Spleen (tissue), 11 donors: Measurements from ENCODE around the gene TNRC18. TPM values are rescaled to one million over a fixed set of nuclear protein-coding genes. Genes with fewer than 3 reads are reported as not detected.
"Not testable (repeated sequence)": the region's sequence is repeated elsewhere in the genome, so short reads cannot be mapped to it uniquely, and the experiment has no call there.

Experiments
- DNase-seq: peaks from one replicate; pipeline ENCODE4 v3.0.0-alpha.2; 2020
- H3K27ac ChIP-seq, 8 donors: fragments of 200-600 bp; sonication (generic) in 7 of 8; 1 replicate in 4 of 8; 2 replicates in 4 of 8; pipeline versions ENCODE4 v1.5.0 to v1.8.0; 2016 to 2021; ENCODE audit warnings: inconsistent platforms in 4 of 8, mild to moderate bottlenecking in 4 of 8, moderate library complexity in 1 of 8
- H3K27me3 ChIP-seq, 7 donors: fragments of 200-600 bp; sonication (generic) in 6 of 7; replicated peaks in 1 of 7; 1 replicate in 4 of 7; 2 replicates in 3 of 7; pipeline versions ENCODE4 v1.5.0 to v1.8.0; 2016 to 2021; ENCODE audit warnings: inconsistent platforms in 3 of 7, mild to moderate bottlenecking in 1 of 7
- H3K36me3 ChIP-seq, 6 donors: fragments of 200-600 bp; sonication (generic) in 5 of 6; 1 replicate in 4 of 6; 2 replicates in 2 of 6; pipeline versions ENCODE4 v1.5.0 to v1.8.0; 2016 to 2021; ENCODE audit warnings: inconsistent platforms in 2 of 6
- H3K4me1 ChIP-seq, 6 donors: fragments of 200-600 bp; sonication (generic) in 5 of 6; 1 replicate in 3 of 6; 2 replicates in 3 of 6; pipeline versions ENCODE4 v1.5.0 to v1.8.0; 2016 to 2021; ENCODE audit warnings: inconsistent platforms in 3 of 6
- H3K4me3 ChIP-seq, 8 donors: fragments of 200-600 bp; sonication (generic) in 7 of 8; 1 replicate in 4 of 8; 2 replicates in 4 of 8; pipeline versions ENCODE4 v1.5.0 to v1.8.0; 2016 to 2021; ENCODE audit warnings: inconsistent platforms in 4 of 8, mild to moderate bottlenecking in 4 of 8, moderate library complexity in 2 of 8
- H3K9me3 ChIP-seq, 8 donors: fragments of 200-600 bp; sonication (generic) in 7 of 8; 1 replicate in 4 of 8; 2 replicates in 4 of 8; pipeline versions ENCODE4 v1.5.0 to v1.8.0; 2016 to 2021; ENCODE audit warnings: inconsistent platforms in 4 of 8
- CTCF ChIP-seq, 11 experiments: fragments of 200-600 bp in 7 of 11; fragments of 450-650 bp in 4 of 11; sonication (generic) in 4 of 11; IDR thresholded peaks in 8 of 11; conservative IDR thresholded peaks in 3 of 11; 1 replicate in 7 of 11; 2 replicates in 4 of 11; pipeline versions ENCODE4 v1.4.0 to v1.8.0; 2016 to 2021; ENCODE audit warnings: antibody characterized with exemption in 11 of 11, inconsistent platforms in 4 of 11, mild to moderate bottlenecking in 1 of 11
- POLR2A ChIP-seq, 3 donors: fragments of 450-650 bp; IDR thresholded peaks; one replicate each; pipeline ENCODE4 v1.5.1; 2017; ENCODE audit warnings: antibody characterized with exemption in 3 of 3, mild to moderate bottlenecking in 1 of 3
- POLR2AphosphoS5 ChIP-seq, 3 donors: sonication (generic); formaldehyde crosslinking; IDR thresholded peaks; one replicate each; pipeline ENCODE4 v1.5.1; 2017; ENCODE audit warnings: antibody characterized with exemption in 3 of 3
- WGBS, 5 donors: extraction: QIAGEN DNeasy Blood & Tissue Kit in 3 of 5; methylation state at CpG; one replicate each; pipeline versions ENCODE4 v1.1.5 to v1.1.7; 2013 to 2018; 5-methylcytosine and 5-hydroxymethylcytosine counted together
- intact Hi-C: fragments of 100-400 bp; cut with DNase I; formaldehyde crosslinking; loops from one replicate; pipeline ENCODE4 v1.15.0; 2023; ENCODE audit warnings: low total_unique reads
- polyA plus RNA-seq, 3 donors: library from polyadenylated mRNA; stranded (reverse); fragments of 200-250 nt; gene quantifications; one replicate each; pipeline ENCODE4 v1.2.1, GENCODE V29; 2013
- total RNA-seq, 7 donors: library from RNA; depleted of rRNA in 3 of 7; stranded (reverse); fragments of >200 nt in 3 of 7; fragmentation: NEBNext Ultra II Directional in 4 of 7; extraction: Animal tissue kit (Norgen Biotek cat#: 25700) in 4 of 7; gene quantifications; one replicate each; pipeline versions ENCODE4 v1.1.0 to v1.2.1, GENCODE V29; 2016 to 2021
- donor health status: healthy with polysubstance abuse.
- donor health status: DM: no; HTN: no; CAD: no; lungs with moderate emphysema.
- donor health status: DM: no; HTN: no; CAD: no.
- donor health status: Bipolar disorder and iron deficiency.
- donor health status: healthy.
- donor health status: DM: no; HTN: no; CAD: no.
- donor health status: DM: yes; HTN: yes; CAD: no.

The TNRC18 gene
- total and polyA plus RNA-seq, 10 donors: 3.4 to 124 (median 71.0) TPM

GRCh38 chr7:5314864-5315263 lies 108.8 kb downstream of the TNRC18 start:
- Histone ChIP-seq H3K9me3 (peaks cover 0 to 20% (median 15%) of the 10 kb centered on the region in 8 donors), H3K27ac (no peak overlapping the region), H3K27me3 (no peaks in the 10 kb centered on the region), H3K4me3 (no peak overlapping the region), H3K4me1 (no peaks in the 10 kb centered on the region), H3K36me3 (peaks cover 4 to 100% (median 74%) of the 10 kb centered on the region in 6 donors)
- WGBS, 5 donors: 93 to 96% (median 94%) methylated on average over 18 to 19 of the region's 19 CpGs
- intact Hi-C loops: no loop called here
- TF ChIP-seq POLR2AphosphoS5 (IDR thresholded peaks at IDR 0.05) (peak in 2 of 3 donors; percentile 6 to 58), POLR2A (IDR thresholded peaks at IDR 0.05) (no peak)
- DNase-seq: no peak

DNA sequence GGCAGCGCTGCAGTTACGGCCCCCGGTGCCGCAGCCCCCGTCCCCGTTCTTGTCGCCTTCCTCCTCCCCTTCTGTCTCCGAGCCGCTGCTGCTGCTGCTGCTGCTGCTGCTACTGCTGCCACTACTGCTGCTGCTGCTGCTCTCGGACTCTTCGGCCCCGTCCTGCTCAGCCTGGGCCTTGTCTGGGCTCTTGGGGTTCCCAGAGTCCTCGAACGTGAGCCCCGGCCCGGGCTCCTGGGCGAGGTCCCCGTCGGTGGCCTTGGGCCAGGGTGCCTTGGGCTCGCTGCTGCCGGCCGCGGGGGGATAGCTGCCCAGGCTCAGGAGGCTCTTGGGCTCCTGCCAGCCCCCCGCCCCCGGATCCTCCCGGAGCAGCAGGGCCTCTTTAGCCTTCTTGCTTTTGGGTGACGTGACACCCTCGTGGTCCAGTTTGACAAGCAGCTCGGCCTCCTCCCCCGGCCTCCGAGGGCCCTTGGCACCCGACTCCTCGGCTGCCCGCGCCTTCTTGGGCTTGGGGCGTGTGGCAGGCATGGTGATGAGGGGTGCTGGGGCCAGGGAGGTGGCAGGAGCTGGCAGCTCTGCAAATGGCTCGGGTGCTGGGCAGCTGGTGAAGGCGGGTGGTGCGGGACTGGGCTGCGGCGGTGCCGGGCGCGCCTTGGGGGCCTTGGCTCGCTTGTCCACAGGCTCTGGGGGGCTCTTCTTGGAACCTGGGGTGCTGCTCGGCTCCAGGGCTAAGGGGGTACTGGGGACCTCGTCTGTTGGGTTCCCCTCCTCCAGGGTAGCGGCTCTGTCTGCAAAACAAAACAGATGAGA lies 110.4 kb downstream of the TNRC18 start:
- H3K9me3 ChIP-seq, H3K4me3 ChIP-seq, intact Hi-C loops, H3K27me3 ChIP-seq, H3K4me1 ChIP-seq, DNase-seq, H3K27ac ChIP-seq: not testable (repeated sequence)
- peaks cover 4 to 100% (median 68%) of the 10 kb centered on the region in 6 donors for H3K36me3 ChIP-seq
- peak in 2 of 3 donors; percentile 6 to 62 for TF ChIP-seq POLR2AphosphoS5 (IDR thresholded peaks at IDR 0.05)
- 66 to 88% (median 87%) methylated on average over 26 to 48 of the region's 48 CpGs for WGBS, 5 donors

- H3K27me3 ChIP-seq, H3K9me3 ChIP-seq, intact Hi-C loops, H3K4me1 ChIP-seq, H3K4me3 ChIP-seq, DNase-seq, H3K27ac ChIP-seq: not testable (repeated sequence)
- WGBS, 5 donors: 81 to 87% (median 84%) methylated on average over 20 to 40 of the region's 46 CpGs
- peaks cover 4 to 100% (median 72%) of the 10 kb centered on the region in 6 donors for H3K36me3 ChIP-seq
Measured at GRCh38 chr7:5312276-5313070, 111.2 kb downstream of the TNRC18 start.

DNA sequence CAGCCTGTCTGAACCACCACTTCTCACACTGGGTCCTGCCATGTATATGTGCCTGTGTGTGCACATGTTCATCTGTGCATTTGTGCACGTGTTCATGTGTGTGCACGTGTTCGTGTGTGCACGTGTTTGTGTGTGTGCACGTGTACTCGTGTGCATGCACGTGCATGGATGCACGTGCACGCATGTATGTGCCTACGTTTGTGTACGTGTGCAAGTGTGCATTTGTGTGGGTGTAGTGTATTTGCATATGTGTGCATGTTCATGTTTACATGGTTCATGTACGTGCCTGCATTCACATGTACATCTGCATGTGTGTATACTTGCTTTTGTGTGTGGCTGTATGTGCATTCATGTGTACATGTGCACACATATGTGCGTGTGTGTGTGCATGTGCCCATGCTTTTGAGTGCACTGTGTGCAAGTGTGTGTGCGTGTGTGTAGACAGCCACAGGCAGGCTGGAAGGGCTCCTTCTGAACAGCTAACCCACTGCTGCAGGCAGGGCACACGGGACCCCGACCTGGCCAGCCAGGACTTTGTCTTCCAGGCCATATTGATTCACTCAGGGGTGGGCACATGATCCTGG lies 112.7 kb downstream of the TNRC18 start:
- no peaks in the 10 kb centered on the region for H3K4me1 ChIP-seq
- 92 to 97% (median 95%) methylated on average over 14 to 16 of the region's 16 CpGs for WGBS, 5 donors
- H3K9me3 ChIP-seq: no peaks in the 10 kb centered on the region
- DNase-seq: no peak
- no peaks in the 10 kb centered on the region for H3K27me3 ChIP-seq
- intact Hi-C loops: no loop called here
- H3K27ac ChIP-seq: no peak overlapping the region
- no peak overlapping the region for H3K4me3 ChIP-seq
- H3K36me3 ChIP-seq: peaks cover 4 to 100% (median 69%) of the 10 kb centered on the region in 6 donors
- TF ChIP-seq CTCF (IDR thresholded peaks at IDR 0.05 in 8 of 11, conservative IDR thresholded peaks at IDR 0.05 in 3 of 11) (no peak), POLR2AphosphoS5 (IDR thresholded peaks at IDR 0.05) (peak; percentile 30 to 40 (median 39))

DNA sequence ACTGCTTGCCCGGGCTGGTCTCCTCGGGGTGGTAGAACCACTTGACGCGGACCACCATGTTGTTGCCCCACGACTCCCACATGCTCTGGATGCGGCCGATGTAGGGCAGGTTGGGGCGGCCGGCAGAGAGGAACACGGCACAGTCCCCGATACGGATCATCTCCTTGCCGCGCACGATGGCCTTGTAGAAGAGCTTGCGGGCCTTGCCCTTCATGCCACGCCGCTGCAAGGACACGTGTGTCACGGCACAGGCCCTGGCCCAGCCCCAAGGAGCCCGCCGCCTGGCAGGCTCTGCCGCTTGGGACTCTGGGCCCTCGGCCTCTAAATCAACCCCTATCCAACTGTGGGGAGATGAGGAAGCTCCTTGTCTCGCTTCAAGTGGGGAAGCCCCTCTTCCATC lies 114.5 kb downstream of the TNRC18 start:
- WGBS, 5 donors: 87 to 97% (median 95%) methylated on average over 7 to 25 of the region's 25 CpGs
- Histone ChIP-seq H3K36me3 (peaks cover 0 to 84% (median 54%) of the 10 kb centered on the region in 6 donors), H3K27ac (no peak overlapping the region), H3K27me3 (no peaks in the 10 kb centered on the region), H3K4me1 (no peaks in the 10 kb centered on the region), H3K9me3 (no peaks in the 10 kb centered on the region), H3K4me3 (no peak overlapping the region)
- no peak for DNase-seq
- intact Hi-C loops: no loop called here
- no peak for TF ChIP-seq CTCF (IDR thresholded peaks at IDR 0.05 in 8 of 11, conservative IDR thresholded peaks at IDR 0.05 in 3 of 11)
